Fibroblast of skin of scalp (primary cell): ENCODE results near the gene RHBDD1.

Source experiments
- DNase-seq: peaks from one replicate; pipeline ENCODE4 v3.0.0-alpha.2; 2013

Gene RHBDD1

DNA sequence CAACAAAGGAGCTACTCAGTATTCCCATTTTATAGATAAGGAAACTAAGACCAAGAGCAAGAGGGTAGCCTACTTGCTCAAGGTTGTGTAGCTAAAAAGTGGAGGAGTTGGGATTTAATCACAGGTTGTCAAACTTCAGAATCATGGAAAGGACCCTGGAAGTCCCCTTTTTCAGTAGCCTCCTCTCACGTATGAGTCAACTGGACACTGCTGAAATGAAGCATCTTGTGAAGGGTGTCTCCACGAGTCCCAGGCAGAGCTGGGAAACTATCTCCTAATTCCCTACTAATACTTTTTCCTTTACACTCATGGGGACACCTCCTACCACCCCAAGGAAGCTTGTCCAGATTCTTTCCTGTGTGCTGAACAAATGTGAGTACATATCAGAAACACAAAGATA lies 155.8 kb downstream of the RHBDD1 start:
- no peak for DNase-seq

DNA sequence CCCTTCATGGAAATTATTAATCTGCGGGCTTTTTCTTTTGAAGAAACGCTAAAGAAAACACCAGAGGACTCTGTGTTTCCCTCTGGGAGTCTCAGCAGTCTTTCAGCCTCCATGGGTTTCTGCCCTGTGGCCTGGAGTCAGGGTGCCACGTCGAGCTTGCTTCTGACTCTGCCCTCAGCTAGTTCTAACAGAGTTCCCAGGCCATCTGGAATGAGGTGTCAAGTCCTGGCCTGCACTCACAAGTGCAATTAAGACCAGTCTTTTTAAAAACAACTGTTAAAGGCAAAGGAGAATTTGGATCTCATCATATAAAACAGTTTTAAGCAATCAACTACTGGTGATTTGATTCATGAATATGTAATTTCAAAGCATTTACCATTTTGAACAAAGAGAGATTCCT lies 157.3 kb downstream of the RHBDD1 start:
- DNase-seq = no peak

DNA sequence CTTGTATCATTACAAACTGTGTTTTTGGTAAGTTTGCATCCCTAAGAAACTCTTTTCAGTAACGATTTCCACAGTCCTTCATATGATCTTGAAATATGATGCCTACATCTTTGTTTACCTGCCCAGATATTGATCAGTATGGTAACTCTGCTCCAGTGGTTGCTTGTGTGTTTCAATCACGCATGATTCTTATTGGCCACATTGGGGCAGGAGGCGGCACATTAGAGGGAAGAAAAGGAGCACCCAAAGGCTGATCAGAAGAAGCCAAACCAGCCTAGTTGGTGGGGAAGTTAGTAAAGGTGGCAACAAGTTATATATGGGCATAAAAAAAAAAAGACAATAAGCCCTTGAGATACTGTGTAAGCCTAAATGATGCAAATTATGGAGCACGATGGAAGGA lies 158.9 kb downstream of the RHBDD1 start:
- DNase-seq = peak; percentile 5

DNA sequence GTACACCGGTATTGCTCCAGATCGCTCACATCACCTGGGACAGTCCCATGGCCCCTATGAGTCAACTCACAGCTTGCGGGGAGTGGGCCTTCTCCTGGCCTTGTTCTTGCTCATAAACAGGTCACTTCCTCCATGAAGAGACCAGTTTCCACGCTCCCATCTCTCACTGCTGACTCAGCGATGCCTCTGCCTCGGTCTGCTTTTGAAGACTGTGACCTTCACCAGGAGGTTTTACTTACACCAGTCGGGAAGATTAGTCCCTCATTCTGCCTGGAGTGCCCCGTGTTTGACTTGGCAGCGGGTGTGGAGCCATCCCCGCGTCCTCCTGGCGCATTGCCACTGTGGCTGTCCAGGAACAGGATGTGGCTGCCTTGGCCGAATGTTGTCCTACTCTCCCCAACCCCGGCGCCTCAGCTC lies 159.8 kb downstream of the RHBDD1 start:
- DNase-seq = peak; percentile 73

DNA sequence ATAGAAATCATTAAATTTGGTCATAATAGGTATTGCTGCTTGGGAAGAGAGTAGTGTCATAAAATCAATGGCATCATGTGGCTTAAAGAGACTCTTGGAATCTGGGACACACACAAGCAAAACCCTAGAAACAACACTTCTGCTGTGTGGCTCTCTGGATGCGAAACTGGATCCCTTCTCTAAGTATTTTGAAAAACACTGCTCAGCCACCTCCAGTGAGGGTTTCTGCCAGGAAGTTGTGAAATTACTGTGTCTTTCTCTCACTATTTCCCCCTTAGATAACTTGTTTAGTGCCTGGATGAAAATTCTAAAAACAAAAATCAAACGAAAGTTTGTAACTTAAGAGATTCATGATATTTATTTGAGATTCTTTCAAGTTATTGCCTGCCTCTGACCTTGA lies 163.8 kb downstream of the RHBDD1 start:
- no peak for DNase-seq

DNA sequence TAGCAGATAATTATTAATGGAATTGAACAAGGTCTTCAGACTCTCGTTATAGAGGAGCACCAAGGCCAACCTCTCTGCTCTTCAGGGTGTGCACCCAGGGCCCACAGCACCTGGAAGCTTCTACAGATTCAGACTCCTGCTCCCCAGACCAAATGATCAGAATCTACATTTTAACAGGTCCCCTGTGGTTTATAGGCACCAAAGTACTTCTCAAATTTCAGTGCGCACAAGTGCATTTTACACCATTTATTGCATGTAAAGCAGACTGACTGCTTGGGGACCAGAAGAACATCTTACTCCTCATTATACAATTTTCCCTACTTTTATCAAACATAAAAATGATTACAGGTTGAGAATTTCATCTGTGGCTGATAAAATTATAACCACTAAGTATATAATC lies 164.3 kb downstream of the RHBDD1 start:
- DNase-seq = no peak

DNA sequence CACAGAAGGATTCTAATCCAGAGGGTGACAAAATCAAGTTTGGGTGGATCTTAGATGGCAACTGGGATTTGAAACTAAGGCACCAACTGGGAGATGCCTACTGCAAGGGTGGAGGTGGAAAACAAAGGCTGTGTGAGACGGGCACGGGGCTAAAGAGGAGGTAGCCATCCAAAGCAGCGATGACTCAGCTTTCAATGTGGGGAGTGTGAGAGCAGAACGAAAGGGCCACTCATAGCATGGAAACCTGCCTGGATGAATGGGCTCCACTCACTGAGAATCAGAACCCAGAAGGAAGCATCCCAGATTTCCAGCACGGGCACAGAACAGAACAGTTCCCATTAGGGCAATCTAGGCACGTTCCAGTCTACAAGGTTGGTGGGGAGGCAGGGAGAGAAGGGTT lies 168.6 kb downstream of the RHBDD1 start:
- no peak for DNase-seq

DNA sequence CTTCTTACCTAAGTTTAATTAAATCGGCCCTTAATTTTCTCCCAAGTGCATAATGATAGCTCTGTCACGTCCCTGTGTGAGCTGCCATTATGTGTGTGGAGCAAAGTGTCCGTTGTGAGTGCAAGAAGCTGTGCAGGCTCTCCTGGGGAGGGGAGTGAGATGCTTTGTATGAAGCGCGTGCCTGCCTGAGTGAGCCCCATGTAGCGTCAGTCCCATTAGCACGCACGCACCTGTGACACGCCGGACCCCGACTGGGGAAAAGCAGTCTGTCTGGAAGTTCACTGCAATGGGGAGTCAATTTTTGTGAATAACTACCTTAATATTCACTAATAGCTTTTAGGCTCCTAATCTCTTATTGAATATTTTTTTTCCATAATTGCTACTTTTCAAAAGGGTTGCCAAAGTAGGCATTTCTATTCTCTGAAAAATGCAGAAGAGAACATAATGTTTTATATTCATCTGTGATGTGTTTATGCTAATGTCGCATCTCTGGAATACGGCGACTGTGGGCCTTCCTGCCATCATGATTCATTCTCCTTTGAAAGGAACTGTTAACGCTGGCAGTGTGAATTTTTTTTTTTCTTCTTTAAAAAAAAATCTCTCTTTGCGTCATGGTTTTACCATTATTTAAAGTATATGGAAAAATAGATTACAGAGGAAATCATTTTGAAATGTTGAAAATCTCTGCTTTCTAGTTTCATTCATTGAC lies 170.5 kb downstream of the RHBDD1 start:
- no peak for DNase-seq

DNA sequence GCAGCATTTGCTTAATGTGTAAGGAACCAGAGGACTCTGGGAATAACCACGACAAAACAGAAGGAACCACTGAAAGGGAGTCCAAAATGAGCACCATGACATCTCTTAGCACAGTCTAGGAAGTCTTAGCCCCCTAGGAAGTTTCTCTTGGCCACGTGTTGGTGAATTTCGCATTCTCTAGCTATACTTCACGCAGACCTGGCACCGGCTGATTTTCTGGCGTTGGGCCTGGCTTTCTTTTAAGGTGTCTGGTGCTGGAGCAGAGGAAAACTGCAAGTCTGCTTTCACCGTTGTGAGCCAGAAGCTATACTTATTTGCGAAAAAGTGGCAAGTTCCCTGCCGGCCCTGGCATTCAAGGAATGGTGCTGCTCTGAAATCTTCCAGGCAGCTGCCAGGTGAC lies 171.3 kb downstream of the RHBDD1 start:
- DNase-seq = no peak

DNA sequence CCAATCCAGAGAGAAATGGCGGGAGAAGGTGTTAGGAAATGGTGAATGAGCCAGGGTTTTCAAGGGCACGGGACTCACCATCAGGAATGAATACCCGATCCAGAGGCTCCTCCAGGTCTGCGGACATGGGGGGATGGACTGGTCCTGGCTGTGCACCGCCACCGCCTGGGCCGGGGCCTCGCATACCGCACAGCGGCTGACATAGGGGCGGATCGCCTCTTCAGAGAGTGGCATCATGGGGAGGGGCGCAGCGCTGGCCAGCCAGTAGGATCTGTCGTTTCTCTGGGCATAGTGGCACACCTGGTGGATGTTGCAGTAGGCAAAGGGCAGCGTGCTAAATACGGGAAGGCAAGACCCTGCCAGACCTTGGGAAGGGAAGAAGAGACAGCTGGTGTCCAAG lies 172.1 kb downstream of the RHBDD1 start:
- DNase-seq = no peak

DNA sequence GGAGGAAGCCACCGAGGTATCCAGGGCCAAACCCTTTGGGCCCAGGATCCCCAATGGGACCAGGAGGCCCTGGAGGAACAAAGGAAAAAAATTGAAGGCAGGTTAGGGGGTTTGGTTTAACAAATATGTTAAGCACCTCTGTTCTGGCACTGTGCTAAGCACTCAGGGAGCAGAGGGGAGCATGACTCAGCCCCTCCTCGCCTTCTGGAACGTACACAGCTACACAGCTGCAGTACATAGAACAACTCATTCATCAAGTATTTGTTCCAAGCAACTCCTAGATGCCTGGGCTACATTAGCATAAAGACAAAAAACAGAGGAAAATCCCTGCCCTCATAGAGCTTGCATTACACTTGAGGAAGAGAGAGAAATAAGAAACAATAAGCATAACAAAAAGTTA lies 174.6 kb downstream of the RHBDD1 start:
- peak; percentile 4 for DNase-seq

DNA sequence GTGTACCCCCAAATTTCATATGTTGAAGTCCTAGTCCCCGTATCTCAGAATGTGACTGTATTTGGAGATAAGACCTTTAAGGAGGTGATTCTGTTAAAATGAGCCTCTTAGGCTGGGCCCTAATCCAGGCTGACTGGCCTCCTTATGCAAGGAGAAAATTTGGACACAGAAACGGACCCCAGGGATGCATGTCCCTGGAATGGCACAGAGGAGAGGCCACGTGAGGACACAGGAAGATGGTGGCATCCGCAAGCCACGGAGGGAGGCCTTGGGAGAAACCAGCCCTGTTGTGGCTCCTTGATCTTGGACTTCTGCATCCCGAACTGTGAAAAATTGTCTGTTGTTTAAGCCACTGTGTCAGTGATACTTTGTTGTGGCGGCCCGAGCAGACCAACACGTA lies 177.5 kb downstream of the RHBDD1 start:
- no peak for DNase-seq

DNA sequence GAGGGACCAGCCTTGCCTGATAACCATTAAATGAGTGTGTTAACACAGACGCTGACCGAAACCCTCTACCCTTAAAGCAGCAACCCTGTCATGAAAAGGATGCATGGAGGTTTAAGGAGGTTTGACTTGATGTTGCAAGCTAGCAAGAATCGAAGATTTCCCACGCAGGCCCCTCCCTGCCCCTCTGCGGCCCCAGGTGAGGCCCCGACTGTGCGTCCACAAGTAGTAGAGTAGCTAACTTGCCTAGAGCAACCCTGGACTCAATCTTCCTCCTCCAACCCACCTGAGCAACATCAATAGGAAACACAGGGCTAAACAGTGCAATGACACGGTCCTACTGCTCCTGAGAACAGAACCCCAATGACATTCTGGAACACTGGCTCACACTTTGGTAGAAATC lies 178.0 kb downstream of the RHBDD1 start:
- no peak for DNase-seq

DNA sequence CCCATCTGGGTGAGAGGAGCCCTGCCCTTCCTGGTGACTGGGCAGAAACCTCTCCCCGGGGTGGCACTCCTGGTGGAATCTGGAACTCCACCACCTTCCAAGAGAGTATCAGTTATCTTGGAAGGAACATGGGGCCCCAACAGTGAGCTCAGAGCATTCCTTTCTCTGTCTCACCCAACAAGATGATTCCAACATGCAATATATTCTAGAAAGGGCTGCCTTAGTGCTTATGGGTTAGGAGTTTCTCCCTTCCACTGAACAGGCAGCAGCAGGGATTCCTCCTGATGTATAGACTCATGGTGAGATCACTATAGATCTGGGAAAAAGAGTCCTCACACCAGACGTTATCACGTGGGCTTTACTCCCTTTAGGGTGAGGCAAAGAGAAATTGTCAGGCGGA lies 181.0 kb downstream of the RHBDD1 start:
- DNase-seq = no peak

DNA sequence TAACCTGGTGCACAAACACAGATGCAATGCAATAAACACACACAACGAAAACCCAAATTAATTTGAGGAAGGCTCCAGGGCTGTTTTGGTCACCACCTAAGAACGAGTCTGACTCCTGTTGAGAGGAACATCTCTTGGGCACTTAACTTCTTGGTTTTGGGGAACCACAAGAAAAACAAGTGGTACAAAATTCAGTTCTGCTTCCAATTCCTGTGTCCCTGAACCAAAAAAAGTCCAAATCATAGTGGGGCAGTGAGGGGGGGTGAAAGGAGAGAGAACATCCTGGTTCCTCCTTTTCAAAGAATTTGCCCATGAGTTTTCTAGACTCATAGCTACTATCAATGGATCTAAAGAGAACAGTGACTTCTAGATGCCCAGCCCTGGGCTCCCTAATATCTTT lies 184.6 kb downstream of the RHBDD1 start:
- no peak for DNase-seq

DNA sequence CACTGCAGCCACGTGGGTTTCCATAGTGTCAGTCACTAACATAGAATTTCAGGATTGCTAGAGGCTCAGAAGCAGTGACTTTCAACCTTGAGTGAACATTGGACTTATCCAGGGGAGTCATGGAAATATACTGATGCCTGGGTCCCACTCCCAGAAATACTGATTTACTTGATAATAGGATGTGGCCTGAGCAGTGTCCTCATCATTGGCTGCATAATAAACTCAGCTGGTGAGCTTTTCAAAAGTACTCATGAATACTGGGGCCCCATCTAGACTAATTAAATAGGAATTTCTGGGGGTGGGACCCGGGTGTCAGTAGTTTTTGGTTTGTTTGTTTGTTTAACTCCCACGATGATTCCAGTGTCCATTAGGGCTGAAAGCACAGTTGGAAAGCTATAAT lies 186.8 kb downstream of the RHBDD1 start:
- no peak for DNase-seq

DNA sequence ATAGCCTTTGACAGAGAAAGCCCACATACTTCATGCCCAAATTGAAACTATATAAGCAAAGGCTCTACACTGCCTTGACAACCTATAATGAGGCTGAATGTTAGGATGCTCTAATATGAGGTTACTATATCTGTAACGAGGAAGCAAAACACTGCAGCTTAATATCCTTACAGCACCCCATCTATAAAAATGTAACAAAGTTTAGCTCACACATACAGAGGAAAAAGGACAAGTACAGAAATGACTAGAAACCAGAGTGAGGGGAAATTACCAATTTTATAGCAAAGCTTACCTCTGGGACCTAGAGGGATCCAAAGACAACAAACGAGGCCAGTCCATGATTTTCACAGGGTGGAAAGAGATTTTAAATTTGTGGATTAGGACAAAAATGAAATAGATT lies 189.7 kb downstream of the RHBDD1 start:
- no peak for DNase-seq

DNA sequence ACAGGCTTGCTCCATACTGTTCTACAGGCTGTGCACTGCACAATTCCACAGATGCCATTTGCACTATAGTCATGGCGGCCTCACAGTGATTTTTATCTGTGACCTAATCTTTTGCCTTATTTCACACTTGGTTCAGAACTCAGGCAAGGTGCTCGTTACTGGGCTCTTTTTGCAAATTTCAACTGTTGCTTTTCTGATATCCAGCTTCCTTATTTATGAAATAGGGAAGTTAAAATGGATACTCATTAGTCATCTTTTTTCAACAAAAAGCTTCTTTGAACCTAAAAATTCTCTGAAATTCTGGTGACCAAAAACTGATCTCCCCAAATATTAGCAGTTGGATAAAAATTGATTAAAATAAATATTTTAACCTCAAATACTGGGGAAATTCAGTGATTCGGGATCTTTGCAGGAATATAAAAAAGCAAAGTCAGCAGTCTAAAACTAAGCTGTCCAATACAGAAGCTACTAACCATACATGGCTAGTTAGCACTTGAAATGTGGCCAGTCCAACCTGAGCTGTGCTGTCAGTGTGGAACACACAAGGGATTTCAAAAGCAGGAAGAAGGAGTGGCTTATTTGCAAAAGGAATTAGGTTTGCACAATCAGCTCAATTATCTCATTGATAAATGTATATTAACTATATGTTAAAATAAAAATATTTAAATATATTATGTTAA lies 193.7 kb downstream of the RHBDD1 start:
- DNase-seq = no peak

DNA sequence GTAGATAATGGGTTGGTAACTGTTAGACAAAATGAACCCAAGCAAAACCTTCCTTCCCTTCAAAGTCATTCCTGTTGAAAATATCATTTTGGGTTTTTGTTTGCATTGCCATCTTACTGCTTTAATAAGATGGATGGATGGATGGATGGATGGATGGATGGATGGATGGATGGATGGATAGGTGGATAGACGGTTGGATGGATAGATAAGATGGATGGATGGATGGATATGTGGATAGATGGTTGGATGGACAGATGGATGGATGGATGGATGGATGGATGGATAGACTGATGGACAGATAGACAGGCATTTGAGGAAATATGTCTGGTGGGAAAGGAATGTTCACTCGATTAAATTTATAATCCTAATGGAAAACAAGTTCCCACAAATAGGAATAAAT lies 194.9 kb downstream of the RHBDD1 start:
- DNase-seq = no peak

DNA sequence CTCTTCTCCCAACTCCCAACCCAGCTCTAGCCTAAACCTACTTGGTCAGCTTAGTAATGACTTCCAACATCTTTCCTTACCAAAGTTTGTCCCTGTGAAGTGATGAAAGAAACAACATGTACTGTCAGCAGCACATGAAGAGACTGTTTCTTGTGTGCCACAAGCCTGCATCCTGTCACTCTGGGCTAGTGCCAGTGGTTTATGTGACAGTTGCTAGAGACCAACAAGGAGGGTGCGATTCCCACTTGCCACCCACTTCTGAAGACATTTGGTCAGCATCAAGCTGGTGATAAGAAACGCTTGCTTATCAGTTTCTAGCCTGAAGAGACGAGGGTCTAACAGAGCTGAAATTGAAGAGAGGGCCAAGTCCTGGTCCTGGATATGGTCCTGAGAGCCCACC lies 195.5 kb downstream of the RHBDD1 start:
- no peak for DNase-seq

DNA sequence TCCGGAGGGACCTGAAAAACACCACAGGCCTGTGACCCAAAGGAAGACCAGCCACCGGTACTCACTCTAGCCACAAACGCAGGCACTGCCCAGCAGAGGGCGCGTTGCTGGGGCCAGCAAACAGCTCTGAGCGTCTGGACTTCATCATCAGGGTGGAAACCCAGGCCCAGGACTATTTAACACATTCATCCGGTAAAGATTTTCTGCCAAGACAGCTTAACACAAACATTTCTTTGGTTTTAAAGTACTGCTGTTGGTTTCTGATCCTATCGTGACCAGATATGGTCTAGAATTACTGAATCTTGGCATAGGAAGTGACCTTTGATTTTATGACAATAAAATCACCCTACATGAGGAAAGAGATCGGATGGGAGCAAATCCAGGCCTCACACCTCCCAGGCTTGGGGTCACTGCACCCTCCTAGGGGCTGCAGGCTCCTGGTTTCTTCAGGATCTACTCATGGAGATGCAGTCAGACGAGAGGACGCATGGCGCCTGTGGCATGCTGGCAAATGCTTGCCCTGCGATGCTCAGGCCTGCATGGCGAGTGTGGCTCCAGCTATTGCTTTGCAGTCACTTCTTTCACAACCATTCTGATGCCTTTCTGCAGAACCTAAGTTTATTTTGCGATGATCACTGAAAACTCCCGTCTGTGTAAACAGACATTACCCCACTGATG lies 197.8 kb downstream of the RHBDD1 start:
- peak; percentile 28 for DNase-seq

DNA sequence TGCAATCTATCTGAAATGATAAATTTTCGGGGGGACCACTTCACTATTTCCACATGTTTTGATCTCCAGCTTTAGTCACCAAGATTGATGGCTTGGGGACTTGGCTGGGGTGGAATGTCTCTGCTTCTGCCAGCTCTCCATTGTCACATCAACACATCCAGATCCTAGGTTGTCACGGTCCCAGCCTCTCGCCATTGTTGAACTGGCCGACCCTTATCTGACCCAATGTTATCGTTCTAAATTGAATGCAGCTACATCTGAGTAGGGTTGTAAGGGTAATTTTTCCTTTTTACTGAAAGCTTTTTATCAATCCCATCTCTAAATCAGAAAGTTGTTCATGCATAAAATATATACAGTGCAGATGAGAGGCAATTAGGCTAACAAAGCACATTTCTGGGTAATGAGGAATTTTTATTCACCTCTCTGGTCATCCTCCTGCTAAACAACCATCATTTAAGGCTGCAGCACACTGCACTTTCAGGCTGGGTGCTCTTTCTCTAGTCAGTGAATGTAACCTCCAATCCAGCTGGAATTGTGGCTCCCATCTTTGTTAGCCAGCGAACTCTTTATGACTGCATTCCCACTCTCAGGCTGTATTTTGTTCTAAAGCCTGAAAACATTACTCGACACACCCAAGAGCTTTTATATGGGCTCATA lies 200.0 kb downstream of the RHBDD1 start:
- no peak for DNase-seq

DNA sequence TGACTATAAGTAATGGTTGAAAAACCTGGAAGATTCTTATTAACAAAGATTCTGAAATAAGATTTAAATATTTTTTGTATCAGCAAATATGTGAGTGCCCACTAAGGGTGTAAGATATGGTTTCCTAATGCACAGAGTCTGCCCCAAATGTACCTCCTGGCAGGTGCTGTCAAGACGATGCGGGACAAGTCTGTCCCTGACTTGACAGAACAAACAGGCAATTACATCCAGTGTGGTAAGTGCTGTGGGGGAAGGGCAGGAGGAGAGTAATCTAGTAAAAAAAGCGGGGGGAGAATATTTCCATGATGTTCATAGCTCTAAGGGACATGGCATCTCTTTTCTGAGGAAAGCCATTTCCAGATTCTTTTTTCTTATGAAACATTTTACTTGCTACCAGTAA lies 200.7 kb downstream of the RHBDD1 start:
- DNase-seq = no peak
